ENCODE measurements around the gene LRP1.

Gene LRP1

DNA sequence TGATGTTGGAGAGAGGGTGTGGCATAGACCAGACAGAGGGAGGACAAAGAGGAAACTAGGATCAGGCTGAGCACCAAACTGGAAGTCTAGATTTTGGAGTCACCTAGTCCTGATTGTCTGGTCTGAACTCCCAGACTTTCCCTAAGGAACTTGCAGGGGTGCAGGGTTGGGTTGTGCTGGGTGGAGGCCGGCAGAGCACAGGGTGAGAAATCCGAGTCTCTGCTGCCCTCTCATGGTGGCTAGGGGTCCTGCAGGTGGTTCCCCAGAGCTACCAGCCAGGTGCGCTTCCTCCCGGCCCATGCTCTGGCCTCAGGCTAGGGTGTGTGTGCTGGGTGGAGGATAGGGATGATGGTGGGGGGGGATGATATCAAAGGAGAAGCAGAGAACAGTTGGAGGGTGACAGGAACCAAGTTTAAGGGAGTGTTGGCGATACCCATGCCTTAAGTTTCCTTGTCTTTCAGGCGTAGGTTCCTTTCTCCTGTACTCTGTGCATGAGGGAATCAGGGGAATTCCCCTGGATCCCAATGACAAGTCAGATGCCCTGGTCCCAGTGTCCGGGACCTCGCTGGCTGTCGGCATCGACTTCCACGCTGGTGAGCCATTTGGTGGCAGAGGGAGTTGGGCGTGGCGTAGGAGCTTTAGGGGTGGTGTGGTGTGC, 54.8 kb downstream of the LRP1 start:
- TF ChIP-seq, protein P1, sequence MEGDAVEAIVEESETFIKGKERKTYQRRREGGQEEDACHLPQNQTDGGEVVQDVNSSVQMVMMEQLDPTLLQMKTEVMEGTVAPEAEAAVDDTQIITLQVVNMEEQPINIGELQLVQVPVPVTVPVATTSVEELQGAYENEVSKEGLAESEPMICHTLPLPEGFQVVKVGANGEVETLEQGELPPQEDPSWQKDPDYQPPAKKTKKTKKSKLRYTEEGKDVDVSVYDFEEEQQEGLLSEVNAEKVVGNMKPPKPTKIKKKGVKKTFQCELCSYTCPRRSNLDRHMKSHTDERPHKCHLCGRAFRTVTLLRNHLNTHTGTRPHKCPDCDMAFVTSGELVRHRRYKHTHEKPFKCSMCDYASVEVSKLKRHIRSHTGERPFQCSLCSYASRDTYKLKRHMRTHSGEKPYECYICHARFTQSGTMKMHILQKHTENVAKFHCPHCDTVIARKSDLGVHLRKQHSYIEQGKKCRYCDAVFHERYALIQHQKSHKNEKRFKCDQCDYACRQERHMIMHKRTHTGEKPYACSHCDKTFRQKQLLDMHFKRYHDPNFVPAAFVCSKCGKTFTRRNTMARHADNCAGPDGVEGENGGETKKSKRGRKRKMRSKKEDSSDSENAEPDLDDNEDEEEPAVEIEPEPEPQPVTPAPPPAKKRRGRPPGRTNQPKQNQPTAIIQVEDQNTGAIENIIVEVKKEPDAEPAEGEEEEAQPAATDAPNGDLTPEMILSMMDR (IDR thresholded peaks at IDR 0.05; ENCODE audit: low read depth, low read length, missing control alignments), result peak; percentile 90
- peak; percentile 18 for DNase-seq (ENCODE audit: low read depth)

DNA sequence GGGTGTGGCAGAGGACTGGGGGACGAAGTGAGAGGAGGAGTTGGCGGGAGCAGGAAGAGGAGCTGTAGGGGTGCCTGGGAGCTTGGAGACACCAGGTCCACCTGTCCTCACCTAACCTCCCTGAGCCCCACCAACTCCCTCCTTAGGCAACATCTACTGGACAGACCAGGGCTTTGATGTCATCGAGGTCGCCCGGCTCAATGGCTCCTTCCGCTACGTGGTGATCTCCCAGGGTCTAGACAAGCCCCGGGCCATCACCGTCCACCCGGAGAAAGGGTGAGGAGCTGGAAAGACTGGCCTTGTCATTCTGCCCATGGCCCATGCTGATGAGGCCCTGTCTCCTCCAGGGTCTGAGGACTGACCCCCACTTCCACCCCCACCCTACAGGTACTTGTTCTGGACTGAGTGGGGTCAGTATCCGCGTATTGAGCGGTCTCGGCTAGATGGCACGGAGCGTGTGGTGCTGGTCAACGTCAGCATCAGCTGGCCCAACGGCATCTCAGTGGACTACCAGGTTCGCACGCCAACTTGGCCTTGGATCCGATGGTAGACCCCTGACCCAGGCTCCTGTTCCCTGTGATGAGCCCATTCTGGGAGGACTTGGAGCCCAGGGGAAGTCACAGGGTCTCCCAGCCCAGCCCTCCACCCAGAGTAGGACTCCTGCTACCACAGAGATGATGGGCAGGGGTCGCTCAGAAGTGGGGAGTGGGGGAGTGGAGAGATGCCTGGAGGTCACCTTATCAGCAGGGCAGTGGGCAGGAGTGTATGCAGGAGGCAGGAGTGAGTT, 55.8 kb downstream of the LRP1 start:
- in situ Hi-C loops (cut with HindIII; ENCODE audit: low sequenced_read_pairs), result loop anchor here (10.0 kb wide), 1 partner anchor 51 kb away; a partner anchor contains a TSS
- no peak overlapping the region for H3K4me3 ChIP-seq (ENCODE audit: low read depth, low read length)
- DNase-seq (ENCODE audit: low read depth), result no peak
- TF ChIP-seq, protein P1 (IDR thresholded peaks at IDR 0.05; ENCODE audit: low read depth, low read length, missing control alignments), result no peak

More for the DNA sequence above, 54.8 kb downstream of the LRP1 start:
- in situ Hi-C loops (cut with HindIII; ENCODE audit: low sequenced_read_pairs), result loop anchor here (10.0 kb wide), 1 partner anchor 52 kb away; a partner anchor contains a TSS
- H3K4me3 ChIP-seq (ENCODE audit: low read depth, low read length), result no peak overlapping the region

DNA sequence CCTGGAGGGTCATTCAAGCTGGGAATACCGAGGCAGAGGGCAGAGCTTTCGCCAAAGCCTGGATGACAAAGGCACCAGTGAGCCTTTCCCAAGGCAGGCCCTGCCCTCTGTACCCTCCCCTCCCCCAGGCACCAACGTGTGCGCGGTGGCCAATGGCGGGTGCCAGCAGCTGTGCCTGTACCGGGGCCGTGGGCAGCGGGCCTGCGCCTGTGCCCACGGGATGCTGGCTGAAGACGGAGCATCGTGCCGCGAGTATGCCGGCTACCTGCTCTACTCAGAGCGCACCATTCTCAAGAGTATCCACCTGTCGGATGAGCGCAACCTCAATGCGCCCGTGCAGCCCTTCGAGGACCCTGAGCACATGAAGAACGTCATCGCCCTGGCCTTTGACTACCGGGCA, 57.1 kb downstream of the LRP1 start:
- in situ Hi-C loops (cut with HindIII; ENCODE audit: low sequenced_read_pairs), result loop anchor here (10.0 kb wide), 1 partner anchor 49 kb away; a partner anchor contains a TSS
- DNase-seq (ENCODE audit: low read depth), result no peak

DNA sequence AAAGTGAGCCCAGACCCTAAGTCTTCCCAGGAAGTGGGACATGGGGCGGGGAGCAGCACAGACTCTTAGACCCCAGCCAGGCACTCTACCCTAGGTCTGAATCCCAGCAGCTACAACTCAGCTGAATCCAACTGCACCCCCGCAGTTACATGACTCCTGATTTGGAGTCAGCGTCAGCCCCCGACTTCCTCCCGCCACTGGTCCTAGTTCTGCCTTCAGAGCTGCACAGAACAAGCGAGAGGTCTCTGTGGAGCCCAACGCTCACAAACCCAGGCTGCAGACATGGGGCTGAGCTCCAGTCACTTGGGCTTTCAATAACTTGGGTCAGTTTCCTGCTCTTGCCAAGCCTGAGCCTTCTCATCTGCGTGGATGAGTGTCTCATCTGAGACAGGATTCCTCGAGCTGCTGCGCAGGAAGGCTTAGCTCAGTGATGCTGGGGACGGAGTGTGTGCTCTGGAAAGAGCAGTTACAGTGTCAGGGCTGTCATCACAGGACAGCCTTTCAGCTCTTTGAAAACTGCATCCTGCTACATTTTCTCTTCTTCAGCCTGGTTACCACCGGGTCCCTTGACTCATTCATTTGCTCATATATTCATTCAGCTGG, 57.7 kb downstream of the LRP1 start:
- in situ Hi-C loops (cut with HindIII; ENCODE audit: low sequenced_read_pairs), result loop anchor here (10.0 kb wide), 1 partner anchor 49 kb away; a partner anchor contains a TSS
- DNase-seq (ENCODE audit: low read depth), result no peak
- TF ChIP-seq, protein P1 (IDR thresholded peaks at IDR 0.05; ENCODE audit: low read depth, low read length, missing control alignments), result no peak

More for the DNA sequence above, 57.1 kb downstream of the LRP1 start:
- no peak overlapping the region for H3K4me3 ChIP-seq (ENCODE audit: low read depth, low read length)
- TF ChIP-seq, protein P1 (IDR thresholded peaks at IDR 0.05; ENCODE audit: low read depth, low read length, missing control alignments), result no peak

DNA sequence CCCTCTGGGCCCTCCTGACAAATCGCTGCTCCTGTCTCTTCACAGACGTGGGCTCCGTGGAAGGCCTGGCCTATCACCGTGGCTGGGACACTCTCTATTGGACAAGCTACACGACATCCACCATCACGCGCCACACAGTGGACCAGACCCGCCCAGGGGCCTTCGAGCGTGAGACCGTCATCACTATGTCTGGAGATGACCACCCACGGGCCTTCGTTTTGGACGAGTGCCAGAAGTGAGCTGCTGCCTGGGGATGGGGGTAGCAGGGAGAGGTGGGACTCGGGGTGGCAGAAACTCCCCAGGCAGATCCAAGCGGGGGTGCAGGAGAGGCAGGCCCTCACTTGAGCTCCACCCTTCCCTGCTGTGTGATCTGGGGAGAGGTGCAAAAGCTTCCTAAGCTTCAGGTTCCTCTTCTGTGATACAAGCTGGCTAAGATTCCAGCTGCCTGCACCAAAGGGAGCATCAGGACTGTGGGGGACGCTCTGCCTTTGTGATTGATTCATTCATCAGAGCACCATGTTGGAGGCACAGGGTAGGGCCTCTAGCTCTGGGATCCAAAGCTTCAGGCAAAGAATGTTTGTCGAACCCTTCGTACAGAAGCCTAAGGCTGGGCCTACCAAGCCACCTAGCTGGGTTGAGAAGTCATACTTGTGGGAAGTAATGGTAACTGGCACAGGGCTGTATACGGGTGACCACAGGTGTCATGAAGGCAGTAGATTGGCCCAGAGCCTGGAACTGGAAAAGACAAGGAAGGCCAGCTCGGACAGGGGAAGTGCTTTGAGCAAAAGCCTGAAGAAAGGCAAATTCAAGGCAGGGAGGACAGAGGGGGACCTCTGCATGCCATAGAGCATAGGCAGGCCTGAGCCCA, 59.2 kb downstream of the LRP1 start:
- TF ChIP-seq, protein P1 (IDR thresholded peaks at IDR 0.05; ENCODE audit: low read depth, low read length, missing control alignments), result no peak

More for the DNA sequence above, 57.7 kb downstream of the LRP1 start:
- no peak overlapping the region for H3K4me3 ChIP-seq (ENCODE audit: low read depth, low read length)

More for the DNA sequence above, 59.2 kb downstream of the LRP1 start:
- in situ Hi-C loops (cut with HindIII; ENCODE audit: low sequenced_read_pairs), result loop anchor here (10.0 kb wide), 1 partner anchor 47 kb away; a partner anchor contains a TSS
- no peak for DNase-seq (ENCODE audit: low read depth)
- no peak overlapping the region for H3K4me3 ChIP-seq (ENCODE audit: low read depth, low read length)
